WTC11 (cell line): Measurements from ENCODE around the gene ACOD1.

Source experiments
- ETV6 ChIP-seq: sonication (generic); formaldehyde crosslinking; IDR thresholded peaks from 2 replicates; pipeline ENCODE4 v1.8.1; 2022; ENCODE audit warnings: mild to moderate bottlenecking, missing genetic modification reagents
- FOXJ3 ChIP-seq: sonication (generic); formaldehyde crosslinking; IDR thresholded peaks from 2 replicates; pipeline ENCODE4 v1.9.0; 2021; ENCODE audit warnings: missing genetic modification reagents, mild to moderate bottlenecking, borderline replicate concordance
- HMGA2 ChIP-seq: fragments of 250-450 bp; sonication (Bioruptor Pico); IDR thresholded peaks from 2 replicates; pipeline ENCODE4 v1.4.0; 2021; ENCODE audit warnings: mild to moderate bottlenecking, moderate library complexity
- IRF2 ChIP-seq: sonication (generic); formaldehyde crosslinking; IDR thresholded peaks from 2 replicates; pipeline ENCODE4 v1.8.0; 2022; ENCODE audit warnings: low read depth, missing genetic modification reagents, borderline replicate concordance
- NFYB ChIP-seq: sonication (generic); formaldehyde crosslinking; conservative IDR thresholded peaks from 2 replicates; pipeline ENCODE4 v1.8.0; 2022; ENCODE audit warnings: low read depth, missing genetic modification reagents
- NR1H2 ChIP-seq: sonication (generic); formaldehyde crosslinking; IDR thresholded peaks from 2 replicates; pipeline ENCODE4 v1.9.0; 2021; ENCODE audit warnings: mild to moderate bottlenecking, moderate library complexity, missing genetic modification reagents
- SP1 ChIP-seq: sonication (generic); formaldehyde crosslinking; conservative IDR thresholded peaks from 2 replicates; pipeline ENCODE4 v1.8.1; 2022; ENCODE audit warnings: missing genetic modification reagents
- ZNF317 ChIP-seq: sonication (generic); formaldehyde crosslinking; IDR thresholded peaks from 2 replicates; pipeline ENCODE4 v1.8.1; 2023; ENCODE audit warnings: low read depth, mild to moderate bottlenecking, moderate library complexity, missing genetic modification reagents, borderline replicate concordance
- TF ChIP-seq, protein P1 (sequence below): fragments of 200-600 bp; IDR thresholded peaks from 2 replicates; pipeline ENCODE4 v1.8.0; 2022; ENCODE audit warnings: antibody characterized with exemption
- TF ChIP-seq, protein P2 (sequence below): sonication (generic); formaldehyde crosslinking; IDR thresholded peaks from 2 replicates; pipeline ENCODE4 v1.8.1; 2023; ENCODE audit warnings: mild to moderate bottlenecking, missing genetic modification reagents, moderate library complexity
- TF ChIP-seq, protein P3 (sequence below): sonication (generic); formaldehyde crosslinking; IDR thresholded peaks from 2 replicates; pipeline ENCODE4 v1.8.1; 2022; ENCODE audit warnings: mild to moderate bottlenecking, moderate library complexity, missing genetic modification reagents
- TF ChIP-seq, protein P4 (sequence below): sonication (generic); formaldehyde crosslinking; IDR thresholded peaks from 2 replicates; pipeline ENCODE4 v1.8.0; 2022; ENCODE audit warnings: mild to moderate bottlenecking, missing genetic modification reagents

DNA sequence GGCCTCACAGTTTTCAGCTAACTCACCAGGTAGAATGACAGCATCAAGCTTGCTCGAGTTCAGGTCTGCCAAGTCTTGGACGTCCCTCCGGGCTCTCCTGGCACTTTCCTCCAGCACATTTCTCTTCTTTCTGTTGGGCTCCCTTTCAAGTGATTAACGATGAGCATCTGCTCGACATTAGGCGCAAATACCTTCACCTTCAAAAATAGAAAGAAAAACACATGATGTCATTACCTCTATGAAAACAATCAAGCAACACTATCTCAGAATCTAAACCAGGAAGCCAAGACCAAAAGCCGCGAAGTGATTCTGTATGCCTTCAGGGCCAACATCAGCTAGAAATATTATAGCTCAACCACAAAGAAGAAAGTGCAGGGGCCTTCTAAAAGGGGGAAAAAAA, 28.2 kb downstream of the ACOD1 start:
- TF ChIP-seq, protein P1, sequence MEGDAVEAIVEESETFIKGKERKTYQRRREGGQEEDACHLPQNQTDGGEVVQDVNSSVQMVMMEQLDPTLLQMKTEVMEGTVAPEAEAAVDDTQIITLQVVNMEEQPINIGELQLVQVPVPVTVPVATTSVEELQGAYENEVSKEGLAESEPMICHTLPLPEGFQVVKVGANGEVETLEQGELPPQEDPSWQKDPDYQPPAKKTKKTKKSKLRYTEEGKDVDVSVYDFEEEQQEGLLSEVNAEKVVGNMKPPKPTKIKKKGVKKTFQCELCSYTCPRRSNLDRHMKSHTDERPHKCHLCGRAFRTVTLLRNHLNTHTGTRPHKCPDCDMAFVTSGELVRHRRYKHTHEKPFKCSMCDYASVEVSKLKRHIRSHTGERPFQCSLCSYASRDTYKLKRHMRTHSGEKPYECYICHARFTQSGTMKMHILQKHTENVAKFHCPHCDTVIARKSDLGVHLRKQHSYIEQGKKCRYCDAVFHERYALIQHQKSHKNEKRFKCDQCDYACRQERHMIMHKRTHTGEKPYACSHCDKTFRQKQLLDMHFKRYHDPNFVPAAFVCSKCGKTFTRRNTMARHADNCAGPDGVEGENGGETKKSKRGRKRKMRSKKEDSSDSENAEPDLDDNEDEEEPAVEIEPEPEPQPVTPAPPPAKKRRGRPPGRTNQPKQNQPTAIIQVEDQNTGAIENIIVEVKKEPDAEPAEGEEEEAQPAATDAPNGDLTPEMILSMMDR, result no peak
- TF ChIP-seq ETV6, result no peak
- TF ChIP-seq, protein P2, sequence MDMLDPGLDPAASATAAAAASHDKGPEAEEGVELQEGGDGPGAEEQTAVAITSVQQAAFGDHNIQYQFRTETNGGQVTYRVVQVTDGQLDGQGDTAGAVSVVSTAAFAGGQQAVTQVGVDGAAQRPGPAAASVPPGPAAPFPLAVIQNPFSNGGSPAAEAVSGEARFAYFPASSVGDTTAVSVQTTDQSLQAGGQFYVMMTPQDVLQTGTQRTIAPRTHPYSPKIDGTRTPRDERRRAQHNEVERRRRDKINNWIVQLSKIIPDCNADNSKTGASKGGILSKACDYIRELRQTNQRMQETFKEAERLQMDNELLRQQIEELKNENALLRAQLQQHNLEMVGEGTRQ (CRISPR knock-in tag), result no peak
- TF ChIP-seq, protein P3, sequence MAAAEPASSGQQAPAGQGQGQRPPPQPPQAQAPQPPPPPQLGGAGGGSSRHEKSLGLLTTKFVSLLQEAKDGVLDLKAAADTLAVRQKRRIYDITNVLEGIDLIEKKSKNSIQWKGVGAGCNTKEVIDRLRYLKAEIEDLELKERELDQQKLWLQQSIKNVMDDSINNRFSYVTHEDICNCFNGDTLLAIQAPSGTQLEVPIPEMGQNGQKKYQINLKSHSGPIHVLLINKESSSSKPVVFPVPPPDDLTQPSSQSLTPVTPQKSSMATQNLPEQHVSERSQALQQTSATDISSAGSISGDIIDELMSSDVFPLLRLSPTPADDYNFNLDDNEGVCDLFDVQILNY (CRISPR knock-in tag), result no peak
- no peak for TF ChIP-seq SP1
- TF ChIP-seq, protein P4, sequence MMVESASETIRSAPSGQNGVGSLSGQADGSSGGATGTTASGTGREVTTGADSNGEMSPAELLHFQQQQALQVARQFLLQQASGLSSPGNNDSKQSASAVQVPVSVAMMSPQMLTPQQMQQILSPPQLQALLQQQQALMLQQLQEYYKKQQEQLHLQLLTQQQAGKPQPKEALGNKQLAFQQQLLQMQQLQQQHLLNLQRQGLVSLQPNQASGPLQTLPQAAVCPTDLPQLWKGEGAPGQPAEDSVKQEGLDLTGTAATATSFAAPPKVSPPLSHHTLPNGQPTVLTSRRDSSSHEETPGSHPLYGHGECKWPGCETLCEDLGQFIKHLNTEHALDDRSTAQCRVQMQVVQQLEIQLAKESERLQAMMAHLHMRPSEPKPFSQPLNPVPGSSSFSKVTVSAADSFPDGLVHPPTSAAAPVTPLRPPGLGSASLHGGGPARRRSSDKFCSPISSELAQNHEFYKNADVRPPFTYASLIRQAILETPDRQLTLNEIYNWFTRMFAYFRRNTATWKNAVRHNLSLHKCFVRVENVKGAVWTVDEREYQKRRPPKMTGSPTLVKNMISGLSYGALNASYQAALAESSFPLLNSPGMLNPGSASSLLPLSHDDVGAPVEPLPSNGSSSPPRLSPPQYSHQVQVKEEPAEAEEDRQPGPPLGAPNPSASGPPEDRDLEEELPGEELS (CRISPR knock-in tag), result no peak
- TF ChIP-seq ZNF317 (CRISPR knock-in tag), result no peak
- TF ChIP-seq NFYB (CRISPR knock-in tag), result no peak
- no peak for TF ChIP-seq NR1H2 (CRISPR knock-in tag)
- TF ChIP-seq FOXJ3 (CRISPR knock-in tag), result no peak
- TF ChIP-seq IRF2 (CRISPR knock-in tag), result no peak
- no peak for TF ChIP-seq HMGA2
